GM21619 (cell line): ENCODE results near the gene PKP3.
"Not testable (repeated sequence)": the region's sequence is repeated elsewhere in the genome, so short reads cannot be mapped to it uniquely, and the experiment has no call there.

Experiments
- ATAC-seq: cut with Tn5 transposase; IDR thresholded peaks from one replicate; pipeline ENCODE4 v1.9.1; 2021; ENCODE audit not compliant: unreplicated experiment

PKP3 gene

DNA sequence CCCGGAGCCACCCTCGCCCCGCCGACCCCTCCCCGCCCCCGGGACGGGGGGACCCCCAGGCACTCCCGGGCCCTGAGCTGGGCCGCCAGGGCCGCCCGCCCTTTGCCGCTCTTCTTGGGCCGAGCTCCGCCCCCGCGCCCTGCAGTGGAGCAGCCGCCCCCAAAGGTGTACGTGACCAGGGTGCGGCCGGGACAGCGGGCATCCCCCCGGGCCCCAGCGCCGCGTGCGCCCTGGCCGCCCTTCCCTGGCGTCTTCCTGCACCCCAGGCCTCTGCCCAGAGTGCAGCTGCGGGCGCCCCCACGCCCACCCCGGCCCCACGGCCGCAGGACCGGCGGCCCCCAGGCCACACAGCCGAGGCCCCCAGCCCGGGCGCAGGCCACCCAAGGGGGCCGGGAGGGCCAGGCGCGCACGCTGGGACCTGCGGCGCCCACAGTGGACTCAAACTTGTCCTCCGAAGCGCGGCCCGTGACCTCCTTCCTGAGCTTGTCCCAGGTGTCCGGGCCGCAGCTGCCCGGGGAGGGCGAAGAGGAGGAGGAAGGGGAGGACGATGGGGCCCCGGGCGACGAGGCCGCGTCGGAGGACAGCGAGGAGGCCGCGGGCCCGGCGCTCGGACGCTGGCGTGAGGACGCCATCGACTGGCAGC, 17.4 kb upstream of the PKP3 start:
- no peak for ATAC-seq

DNA sequence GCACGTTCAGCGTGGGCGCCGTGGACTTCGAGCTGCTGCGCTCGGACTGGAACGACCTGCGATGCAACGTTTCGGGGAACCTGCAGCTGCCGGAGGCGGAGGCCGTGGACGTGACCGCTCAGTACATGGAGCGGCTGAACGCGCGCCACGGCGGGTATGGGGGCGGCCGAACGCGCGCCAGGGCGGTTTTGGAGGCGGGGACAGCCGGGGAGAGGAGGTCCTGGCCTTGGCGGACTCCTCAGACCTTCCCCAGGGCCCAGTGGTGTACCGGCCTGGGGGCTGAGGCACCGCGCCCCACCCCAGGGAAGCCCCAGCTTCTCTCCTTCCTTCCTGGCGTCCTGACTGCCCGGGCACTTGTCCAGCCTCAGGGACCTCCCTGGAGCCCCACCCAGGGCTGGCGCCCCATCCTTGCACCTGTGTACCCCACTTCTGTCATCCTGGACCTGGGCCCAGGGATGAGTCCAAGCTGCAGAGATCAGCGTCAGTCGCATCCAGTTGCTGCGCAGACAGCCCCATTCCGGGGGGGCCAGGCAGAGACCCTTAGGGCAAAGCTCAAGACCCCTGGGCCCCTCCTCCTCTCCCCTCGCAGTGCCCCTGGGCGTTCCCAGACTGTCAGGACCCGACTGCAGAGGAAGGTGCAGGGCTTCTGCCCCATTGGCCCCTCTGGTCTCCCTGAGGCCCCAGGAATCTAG, 16.7 kb upstream of the PKP3 start:
- no peak for ATAC-seq

- ATAC-seq: no peak
Measured at GRCh38 chr11:377883-378500, 16.0 kb upstream of the PKP3 start.

DNA sequence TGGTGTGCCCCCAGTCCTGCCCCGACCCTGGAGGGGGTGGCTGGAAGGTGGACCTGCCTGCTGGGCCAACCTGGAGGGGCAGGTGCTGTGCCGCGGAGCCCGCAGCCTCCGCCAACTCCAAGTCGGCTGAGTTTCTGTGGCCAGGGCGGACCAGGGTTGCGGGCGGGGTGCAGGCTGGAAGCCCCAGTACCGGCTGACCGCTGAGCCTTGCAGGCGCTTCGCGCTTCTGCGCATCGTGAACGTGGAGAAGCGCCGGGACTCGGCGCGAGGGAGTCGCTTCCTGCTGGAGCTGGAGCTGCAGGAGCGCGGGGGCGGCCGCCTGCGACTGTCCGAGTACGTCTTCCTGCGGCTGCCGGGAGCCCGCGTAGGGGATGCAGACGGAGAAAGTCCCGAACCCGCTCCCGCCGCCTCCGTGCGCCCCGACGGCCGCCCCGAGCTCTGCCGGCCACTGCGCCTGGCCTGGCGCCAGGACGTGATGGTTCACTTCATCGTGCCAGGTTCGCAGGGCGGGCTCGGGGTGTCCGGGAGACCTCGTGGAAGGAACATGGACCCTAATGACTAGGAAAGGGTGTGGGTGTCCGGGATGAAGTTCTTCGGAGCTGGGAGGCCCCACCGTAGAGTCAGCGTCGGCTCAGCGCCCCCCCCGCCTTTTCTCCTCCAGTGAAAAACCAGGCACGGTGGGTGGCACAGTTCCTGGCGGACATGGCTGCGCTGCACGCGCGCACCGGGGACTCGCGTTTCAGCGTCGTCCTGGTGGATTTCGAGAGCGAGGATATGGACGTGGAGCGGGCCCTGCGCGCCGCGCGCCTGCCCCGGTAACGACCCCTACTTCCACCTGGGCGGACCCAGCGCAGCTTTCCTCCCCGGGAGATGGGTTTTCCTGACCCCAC, 14.6 kb upstream of the PKP3 start:
- ATAC-seq: no peak

- no peak for ATAC-seq
Measured at GRCh38 chr11:380095-380480, 13.9 kb upstream of the PKP3 start.

GRCh38 chr11:380491-380890, 13.5 kb upstream of the PKP3 start:
- ATAC-seq: no peak

DNA sequence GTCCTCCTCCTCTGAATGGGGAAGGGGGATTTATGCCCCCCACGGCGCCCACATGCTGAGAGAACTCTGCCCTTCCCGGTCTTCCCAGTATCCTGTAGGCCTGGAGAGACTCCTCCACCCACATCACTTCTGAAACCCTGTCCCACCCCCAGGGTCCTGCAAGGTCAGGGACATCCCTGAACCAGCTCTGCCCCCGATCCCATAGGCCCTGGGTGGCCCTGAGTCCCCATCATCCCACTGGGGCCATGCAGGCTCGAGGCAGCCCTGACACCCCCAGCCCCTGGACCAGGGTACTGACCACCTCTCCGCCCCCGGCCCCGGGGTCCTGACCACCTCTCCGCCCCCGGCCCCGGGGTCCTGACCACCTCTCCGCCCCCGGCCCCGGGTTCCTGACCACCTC, 13.0 kb upstream of the PKP3 start:
- no peak for ATAC-seq

DNA sequence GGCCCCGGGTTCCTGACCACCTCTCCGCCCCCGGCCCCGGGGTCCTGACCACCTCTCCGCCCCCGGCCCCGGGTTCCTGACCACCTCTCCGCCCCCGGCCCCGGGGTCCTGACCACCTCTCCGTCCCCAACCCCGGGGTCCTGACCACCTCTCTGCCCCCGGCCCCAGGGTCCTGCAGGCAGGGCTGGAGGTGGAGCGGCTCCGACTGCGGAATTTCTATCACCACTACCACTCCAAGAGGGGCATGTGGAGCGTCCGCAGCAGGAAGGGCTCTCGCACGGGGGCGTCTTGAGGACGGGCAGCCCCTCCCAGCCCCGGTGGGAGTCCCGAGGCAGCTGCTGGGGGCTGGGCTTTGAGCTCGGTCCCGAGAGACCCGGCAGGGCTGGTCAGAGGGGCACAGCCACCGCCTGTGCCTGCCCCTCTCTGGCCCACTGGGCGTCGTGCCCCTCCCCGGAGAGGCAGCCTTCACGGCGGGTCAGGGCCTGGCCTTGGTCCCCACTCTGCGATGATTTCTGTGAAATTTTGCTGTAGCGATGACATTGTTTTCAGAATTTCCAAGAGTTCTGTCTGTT, 12.4 kb upstream of the PKP3 start:
- ATAC-seq: no peak

GRCh38 chr11:382081-382629, 11.9 kb upstream of the PKP3 start:
- no peak for ATAC-seq

GRCh38 chr11:383431-383830, 10.6 kb upstream of the PKP3 start:
- no peak for ATAC-seq

DNA sequence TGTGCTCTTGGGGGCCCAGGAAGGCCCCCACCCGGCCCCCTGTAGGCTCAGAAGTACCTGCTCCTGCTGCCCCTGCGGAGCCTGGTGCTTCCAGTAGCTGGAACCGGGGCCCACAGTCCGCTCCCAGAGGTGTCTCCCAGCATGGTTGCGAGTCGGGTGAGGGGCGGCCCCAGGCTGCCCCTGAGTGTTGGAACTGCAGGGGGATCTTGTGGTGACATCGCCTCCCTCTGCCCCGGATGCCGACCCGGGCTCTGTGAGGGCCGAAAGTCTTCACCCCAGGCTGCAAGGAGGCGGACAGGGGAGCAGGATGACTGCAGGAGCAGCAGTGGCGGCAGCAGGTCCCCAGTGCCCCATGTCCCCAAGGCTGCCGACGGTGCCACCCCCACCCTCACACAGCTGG, 9.5 kb upstream of the PKP3 start:
- no peak for ATAC-seq

DNA sequence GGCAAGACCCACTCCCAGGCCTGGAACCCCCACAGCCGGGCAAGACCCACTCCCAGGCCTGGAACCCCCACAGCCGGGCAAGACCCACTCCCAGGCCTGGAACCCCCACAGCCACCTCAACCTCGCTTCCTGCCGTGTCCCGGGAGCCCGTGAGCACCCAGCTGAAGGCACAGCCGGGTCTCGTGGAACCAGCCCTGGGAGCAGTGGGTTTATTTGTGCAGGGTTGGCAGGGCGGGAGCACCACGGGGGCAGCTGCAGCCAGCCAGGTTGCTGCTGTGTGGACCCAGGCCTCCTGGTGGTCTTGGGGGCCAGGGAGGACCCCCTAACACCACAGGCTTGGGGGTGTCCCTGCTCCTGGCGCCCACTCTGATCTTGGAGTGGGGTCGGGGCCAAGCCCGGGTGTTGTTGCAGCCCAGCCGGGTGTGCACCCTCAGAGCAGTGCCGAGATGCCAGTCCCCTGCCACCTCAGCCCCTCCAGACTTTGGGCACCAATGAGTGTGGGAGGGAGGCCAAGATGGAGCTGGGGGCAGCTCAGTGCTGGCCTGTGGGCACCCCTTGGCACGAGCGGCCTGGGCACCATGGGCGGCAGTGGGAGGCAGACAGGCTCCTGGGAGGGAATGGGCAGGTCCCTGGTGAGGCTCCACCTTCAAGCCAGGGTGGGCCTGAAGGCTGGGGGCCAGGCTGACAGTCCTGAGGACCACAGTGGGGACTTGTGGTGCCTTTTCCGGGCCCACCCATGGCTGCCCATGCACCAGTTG, 8.2 kb upstream of the PKP3 start:
- ATAC-seq: no peak

DNA sequence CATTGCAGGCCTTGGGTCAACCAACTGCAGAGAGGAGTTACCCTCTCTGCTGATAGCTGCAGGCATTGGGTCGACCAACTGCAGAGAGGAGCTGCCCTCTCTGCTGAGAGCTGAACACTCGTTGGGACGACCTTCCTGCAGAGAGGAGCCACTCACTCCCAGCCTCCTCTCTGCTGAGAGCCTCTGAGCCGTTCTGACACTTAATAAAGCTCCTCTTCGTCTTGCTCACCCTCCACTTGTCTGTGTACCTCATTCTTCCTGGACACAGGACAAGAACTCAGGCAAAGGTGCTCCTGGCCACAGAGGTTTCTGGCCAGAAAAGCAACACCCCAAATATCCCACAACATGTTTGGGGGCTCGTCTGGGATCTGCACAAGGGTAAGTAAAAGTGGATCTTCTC, 7.5 kb upstream of the PKP3 start:
- no peak for ATAC-seq

GRCh38 chr11:387193-387793, 6.7 kb upstream of the PKP3 start:
- ATAC-seq: no peak

DNA sequence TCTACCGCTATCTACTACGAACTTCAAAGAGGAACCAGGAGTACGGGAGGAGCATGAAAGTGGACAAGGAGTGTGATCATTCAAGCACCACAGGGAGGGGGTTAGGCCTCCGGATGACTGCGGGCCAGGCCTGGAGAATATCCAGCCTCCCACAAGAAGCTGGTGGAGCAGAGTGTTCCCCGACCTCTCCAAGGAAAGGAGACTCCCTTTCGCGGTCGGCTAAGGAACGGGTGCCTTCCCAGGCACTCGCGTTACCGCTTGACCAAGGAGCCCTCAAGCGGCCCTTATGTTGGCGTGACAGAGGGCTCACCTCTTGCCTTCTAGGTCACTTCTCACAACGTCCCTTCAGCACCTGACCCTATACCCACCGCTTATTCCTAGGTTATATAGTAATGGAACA, 4.6 kb upstream of the PKP3 start:
- ATAC-seq: not testable (repeated sequence)

GRCh38 chr11:390175-390574, 3.8 kb upstream of the PKP3 start:
- ATAC-seq: no peak

DNA sequence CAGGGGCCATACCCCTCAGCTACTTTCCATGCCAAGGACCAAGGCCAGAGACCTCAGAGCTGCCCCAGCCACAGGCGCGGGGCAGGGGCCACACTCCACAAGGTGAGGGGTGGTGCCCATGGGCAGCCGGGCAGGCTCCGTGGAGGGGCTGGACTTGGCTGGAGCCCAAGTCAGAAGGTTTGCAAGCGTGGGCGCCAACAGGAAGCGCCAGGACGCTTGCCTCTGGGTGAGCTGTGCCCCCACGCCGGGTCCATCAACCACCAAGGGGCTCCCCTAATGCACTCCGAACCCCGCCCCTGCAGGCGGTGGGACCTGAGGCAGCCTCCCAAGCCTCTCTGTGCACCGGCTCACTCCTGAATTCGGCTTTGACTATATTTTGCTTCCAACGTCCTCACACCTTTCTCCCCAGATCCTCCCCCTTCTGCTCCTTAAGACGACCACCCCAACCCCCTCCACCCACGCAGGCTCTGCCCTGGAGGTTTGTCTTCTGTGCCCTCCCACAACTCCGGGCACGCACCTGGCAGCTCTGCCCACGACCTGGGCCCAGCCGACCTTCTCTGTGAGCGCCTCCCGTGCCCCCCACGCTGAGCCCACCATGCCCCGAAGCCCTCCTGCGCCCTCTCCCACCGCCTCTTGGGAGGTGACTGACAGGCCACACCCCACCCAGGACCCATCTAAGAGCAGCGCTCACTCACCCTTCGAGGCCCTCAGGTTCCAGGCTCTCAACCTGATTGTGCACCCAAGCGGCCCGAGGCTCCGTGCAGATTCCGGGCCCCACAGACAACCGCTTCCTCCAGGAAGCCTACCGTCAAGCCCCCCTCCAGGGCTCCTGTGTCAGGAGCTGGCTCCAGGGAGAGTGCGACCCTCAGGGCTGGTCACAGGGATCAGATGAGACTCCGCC, 2.6 kb upstream of the PKP3 start:
- no peak for ATAC-seq

GRCh38 chr11:392102-392777, 1.8 kb upstream of the PKP3 start:
- ATAC-seq: no peak
